ENCODE measurements around the gene ZNF454.

The ZNF454 gene

GRCh38 chr5:178993236-178993765, 52.3 kb downstream of the ZNF454 start:
- DNase-seq (ENCODE audit: low read depth in 2 of 3, low spot score in 2 of 3) = no peak

- DNase-seq (ENCODE audit: low read depth in 2 of 3, low spot score in 2 of 3) = no peak
Observed at GRCh38 chr5:178993955-178994579, 53.1 kb downstream of the ZNF454 start.

- DNase-seq (ENCODE audit: low read depth in 2 of 3, low spot score in 2 of 3) = no peak
Observed at GRCh38 chr5:178994580-178995340, 53.8 kb downstream of the ZNF454 start, which contains the start of gene GRM6. Gene GRM6, minus strand, starts transcription at chr5:178995320. Its CDS starts 376 bp downstream, at chr5:178994944.

- DNase-seq (ENCODE audit: low read depth in 2 of 3, low spot score in 2 of 3) = no peak
Observed at GRCh38 chr5:178995341-178995690, 54.3 kb downstream of the ZNF454 start.

- no peak for DNase-seq (ENCODE audit: low read depth in 2 of 3, low spot score in 2 of 3)
Observed at GRCh38 chr5:178996156-178996555, 55.2 kb downstream of the ZNF454 start.

GRCh38 chr5:178997191-178997590, 56.2 kb downstream of the ZNF454 start:
- DNase-seq (ENCODE audit: low read depth in 2 of 3, low spot score in 2 of 3) = no peak

GRCh38 chr5:178998441-178998840, 57.4 kb downstream of the ZNF454 start:
- no peak for DNase-seq (ENCODE audit: low read depth in 2 of 3, low spot score in 2 of 3)

GRCh38 chr5:179006564-179006963, 65.6 kb downstream of the ZNF454 start:
- no peak for DNase-seq (ENCODE audit: low read depth in 2 of 3, low spot score in 2 of 3)

- no peak for DNase-seq (ENCODE audit: low read depth in 2 of 3, low spot score in 2 of 3)
Observed at GRCh38 chr5:179008667-179009066, 67.7 kb downstream of the ZNF454 start.
